ENCODE data around the gene INPP5D. TPM values are rescaled to one million over a fixed set of nuclear protein-coding genes. Genes with fewer than 3 reads are reported as not detected.

Gene INPP5D
- total and polyA plus RNA-seq, 4 donors = 2.9 to 18.8 (median 6.6) TPM

DNA sequence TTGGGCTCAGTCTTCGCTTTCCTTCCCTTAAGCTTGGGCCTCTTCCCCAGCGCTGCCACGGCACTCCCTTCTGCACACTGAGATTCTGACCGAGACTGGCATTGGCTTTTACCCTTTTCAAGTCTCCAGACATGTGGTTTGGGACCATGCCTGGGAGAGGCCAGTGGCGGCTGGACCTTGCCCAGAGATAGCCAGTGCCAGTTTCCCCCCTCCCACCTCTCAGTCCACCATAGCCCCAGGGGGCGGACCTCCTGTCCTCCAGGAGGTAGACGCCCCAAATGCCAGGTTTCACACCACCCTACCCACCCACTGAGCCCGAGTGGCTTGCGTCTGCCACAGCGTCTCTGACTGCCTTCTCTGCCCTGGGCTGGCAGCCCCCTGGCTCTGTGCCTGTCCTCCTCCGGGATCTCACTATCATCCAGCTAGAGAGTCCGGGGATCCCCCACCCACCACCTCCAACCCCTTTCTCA lies 47.7 kb downstream of the INPP5D start:
- H3K9me3 ChIP-seq (ENCODE audit: control insufficient read depth in 4 of 4, low read length in 3 of 4) = no peaks in the 10 kb centered on the region
- H3K27me3 ChIP-seq (ENCODE audit: control insufficient read depth in 4 of 4, insufficient read depth in 4 of 4, low read length in 3 of 4) = no peaks in the 10 kb centered on the region
- no peak for DNase-seq (ENCODE audit: low spot score)
- WGBS = 85% methylated on average over 12 of the region's 12 CpGs
- H3K9ac ChIP-seq (ENCODE audit: low read depth in 1 of 2, low read length in 2 of 2) = no peak overlapping the region
- H3K4me3 ChIP-seq (ENCODE audit: low read depth in 1 of 3, low read length in 3 of 3) = no peak overlapping the region
- H3K4me1 ChIP-seq (ENCODE audit: control insufficient read depth in 4 of 4, insufficient read depth in 4 of 4, low read length in 3 of 4) = no peaks in the 10 kb centered on the region
- TF ChIP-seq JUND (IDR thresholded peaks at IDR 0.05) = no peak
- TF ChIP-seq RAD21 (IDR thresholded peaks at IDR 0.05) = no peak
- TF ChIP-seq FOXA1 (IDR thresholded peaks at IDR 0.05) = no peak
- TF ChIP-seq GABPA (IDR thresholded peaks at IDR 0.05 in 1 of 2, conservative IDR thresholded peaks at IDR 0.05 in 1 of 2) = no peak
- TF ChIP-seq SP1 (IDR thresholded peaks at IDR 0.05) = no peak
- no peak for TF ChIP-seq HNF4A (conservative IDR thresholded peaks at IDR 0.05)
- TF ChIP-seq, protein P1, sequence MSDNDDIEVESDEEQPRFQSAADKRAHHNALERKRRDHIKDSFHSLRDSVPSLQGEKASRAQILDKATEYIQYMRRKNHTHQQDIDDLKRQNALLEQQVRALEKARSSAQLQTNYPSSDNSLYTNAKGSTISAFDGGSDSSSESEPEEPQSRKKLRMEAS (IDR thresholded peaks at IDR 0.05) = no peak
- TF ChIP-seq EGR1 (IDR thresholded peaks at IDR 0.05; ENCODE audit: low read depth in 2 of 2) = no peak
- TF ChIP-seq NR2F2 (IDR thresholded peaks at IDR 0.05) = no peak
- no peak for TF ChIP-seq TAF1 (conservative IDR thresholded peaks at IDR 0.05)
- no peak for TF ChIP-seq HNF4G (IDR thresholded peaks at IDR 0.05)
- TF ChIP-seq, protein P2, sequence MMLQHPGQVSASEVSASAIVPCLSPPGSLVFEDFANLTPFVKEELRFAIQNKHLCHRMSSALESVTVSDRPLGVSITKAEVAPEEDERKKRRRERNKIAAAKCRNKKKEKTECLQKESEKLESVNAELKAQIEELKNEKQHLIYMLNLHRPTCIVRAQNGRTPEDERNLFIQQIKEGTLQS (IDR thresholded peaks at IDR 0.05) = no peak
- no peak for TF ChIP-seq FOXA2 (IDR thresholded peaks at IDR 0.05)
- no peak for TF ChIP-seq REST (IDR thresholded peaks at IDR 0.05)
- TF ChIP-seq CTCF (IDR thresholded peaks at IDR 0.05; ENCODE audit: low read depth, low read length, missing input control) = no peak
- no peak for TF ChIP-seq RXRA (IDR thresholded peaks at IDR 0.05)
- no peak for TF ChIP-seq YY1 (IDR thresholded peaks at IDR 0.05)
- TF ChIP-seq ZBTB33 (IDR thresholded peaks at IDR 0.05) = no peak
- H3K36me3 ChIP-seq (ENCODE audit: control insufficient read depth in 4 of 4, insufficient read depth in 3 of 4, low read depth in 1 of 4, low read length in 3 of 4) = peaks cover 0 to 2% (median 0%) of the 10 kb centered on the region in 4 donors
- no peak overlapping the region for H3K27ac ChIP-seq (ENCODE audit: low read depth in 1 of 2, low read length in 2 of 2)

Measured in liver (tissue), 9 donors.